BLaER1 (cell line): Measurements from ENCODE around the gene DHRS9.

Experiments used
- H3K27ac ChIP-seq: shearing (Covaris generic); formaldehyde crosslinking; 2 replicates; pipeline ENCODE4 v1.8.1; 2022
- H3K27me3 ChIP-seq: shearing (Covaris generic); formaldehyde crosslinking; 2 replicates; pipeline ENCODE4 v1.8.1; 2022
- H3K36me3 ChIP-seq: shearing (Covaris generic); formaldehyde crosslinking; 2 replicates; pipeline ENCODE4 v1.8.1; 2022
- H3K4me1 ChIP-seq: shearing (Covaris generic); formaldehyde crosslinking; 2 replicates; pipeline ENCODE4 v1.8.1; 2022
- H3K4me2 ChIP-seq: shearing (Covaris generic); formaldehyde crosslinking; 2 replicates; pipeline ENCODE4 v1.8.1; 2022
- H3K4me3 ChIP-seq: shearing (Covaris generic); formaldehyde crosslinking; 2 replicates; pipeline ENCODE4 v1.8.1; 2022
- H3K9ac ChIP-seq: shearing (Covaris generic); formaldehyde crosslinking; 2 replicates; pipeline ENCODE4 v1.8.1; 2022
- H3K9me3 ChIP-seq: shearing (Covaris generic); formaldehyde crosslinking; 2 replicates; pipeline ENCODE4 v1.8.1; 2022
- H4K20me1 ChIP-seq: shearing (Covaris generic); formaldehyde crosslinking; 2 replicates; pipeline ENCODE4 v1.8.1; 2022
- Cebpa-rat ChIP-seq: shearing (Covaris generic); IDR thresholded peaks from 2 replicates; pipeline ENCODE4 v1.8.1; 2022

Gene DHRS9

DNA sequence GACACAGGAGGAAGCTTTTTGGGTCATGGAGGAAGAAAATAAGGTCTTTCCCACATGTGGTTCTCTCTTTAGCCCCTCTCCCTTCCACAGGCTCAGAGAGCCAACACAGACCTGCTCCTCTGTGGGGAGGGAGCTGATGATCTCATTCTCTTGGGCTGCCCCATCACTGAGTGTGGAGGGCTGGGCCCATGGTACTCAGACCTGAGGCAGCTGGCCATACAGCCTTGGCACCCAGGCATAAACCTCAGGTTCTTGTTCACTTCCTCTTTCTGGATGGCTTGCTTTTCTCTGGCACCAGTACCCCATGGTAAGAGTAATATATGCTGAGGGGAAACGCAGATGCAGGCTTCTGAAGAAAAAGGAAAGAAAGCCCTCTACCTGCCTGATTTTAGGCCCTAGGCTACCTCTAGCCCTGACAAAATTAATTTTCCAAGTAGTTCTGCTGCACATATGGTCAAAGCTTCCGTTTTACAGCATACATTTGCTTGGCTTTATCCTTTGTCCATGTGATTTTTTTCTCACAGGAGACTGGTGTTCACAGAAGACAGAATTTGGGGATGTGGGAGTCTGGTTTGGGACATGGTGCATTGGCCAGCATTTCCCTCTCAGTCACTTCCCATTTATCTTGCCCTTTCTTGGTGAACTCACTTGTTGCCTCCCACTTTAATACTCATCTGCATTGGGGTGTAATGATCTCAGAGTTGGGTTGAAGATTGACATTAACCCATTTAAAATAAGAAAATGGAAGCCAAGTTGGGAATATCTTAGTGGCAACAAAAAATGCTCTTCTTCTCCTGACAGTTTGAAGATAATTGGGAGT is 11.1 kb downstream of the DHRS9 start:
- Histone ChIP-seq H3K4me1 (peaks cover 56% of the 10 kb centered on the region), H3K9me3 (peaks cover 15% of the 10 kb centered on the region), H3K4me3 (no peak overlapping the region), H3K9ac (no peak overlapping the region), H4K20me1 (no peaks in the 10 kb centered on the region), H3K4me2 (peak overlapping the region; percentile 55), H3K27ac (peak overlapping the region; percentile 66), H3K36me3 (no peaks in the 10 kb centered on the region), H3K27me3 (no peaks in the 10 kb centered on the region)
- TF ChIP-seq Cebpa-rat: no peak

- H3K4me2 ChIP-seq: no peak overlapping the region
- H3K4me1 ChIP-seq: peaks cover 47% of the 10 kb centered on the region
- no peaks in the 10 kb centered on the region for H4K20me1 ChIP-seq
- H3K36me3 ChIP-seq: no peaks in the 10 kb centered on the region
- H3K9ac ChIP-seq: no peak overlapping the region
- no peak overlapping the region for H3K27ac ChIP-seq
- TF ChIP-seq Cebpa-rat: no peak
- no peaks in the 10 kb centered on the region for H3K27me3 ChIP-seq
- no peak overlapping the region for H3K4me3 ChIP-seq
- peaks cover 16% of the 10 kb centered on the region; the same call in 1 of the 2 replicates for H3K9me3 ChIP-seq
Observed at GRCh38 chr2:169081551-169081950, 12.2 kb downstream of the DHRS9 start.

GRCh38 chr2:169082995-169083394 is 13.6 kb downstream of the DHRS9 start:
- Histone ChIP-seq H3K4me3 (no peak overlapping the region), H3K4me2 (no peak overlapping the region), H3K9me3 (peaks cover 19% of the 10 kb centered on the region; the same call in 1 of the 2 replicates), H3K4me1 (peaks cover 32% of the 10 kb centered on the region), H3K36me3 (no peaks in the 10 kb centered on the region), H3K9ac (no peak overlapping the region), H3K27ac (no peak overlapping the region), H4K20me1 (no peaks in the 10 kb centered on the region), H3K27me3 (no peaks in the 10 kb centered on the region)
- TF ChIP-seq Cebpa-rat: no peak

DNA sequence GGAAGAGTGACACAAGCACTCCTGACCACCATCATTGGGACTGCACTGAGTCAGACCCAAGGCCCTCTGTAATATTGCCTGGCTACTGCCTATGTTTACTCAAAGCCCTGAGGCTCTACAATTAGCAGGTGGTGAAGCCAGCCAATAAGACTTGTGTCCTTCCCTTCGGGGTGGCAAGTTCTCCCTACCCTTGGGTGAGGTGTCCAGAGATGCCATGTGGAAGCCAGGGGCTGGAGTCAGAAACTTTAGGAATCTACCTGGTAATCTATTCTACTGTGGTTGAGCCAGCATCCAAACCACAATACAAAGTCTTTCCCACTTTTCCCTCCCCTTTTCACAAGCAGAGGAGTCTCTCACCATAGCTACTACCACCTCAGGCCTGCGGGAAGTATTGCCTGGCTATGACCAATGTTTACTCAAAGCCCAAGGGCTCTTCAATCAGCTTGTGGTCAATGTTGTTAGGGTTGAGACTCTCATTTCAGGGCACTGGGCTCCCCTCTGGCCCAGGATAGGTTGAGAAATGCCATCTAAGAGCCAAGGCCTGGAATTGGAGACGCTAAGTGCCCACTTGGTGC is 17.6 kb downstream of the DHRS9 start:
- Histone ChIP-seq H3K4me1 (0 out of 2 replicates have a peak, but pooled peaks cover 4% of the 10 kb centered on the region), H3K36me3 (no peaks in the 10 kb centered on the region), H3K9ac (no peak overlapping the region), H3K27ac (no peak overlapping the region), H3K9me3 (peaks cover 19% of the 10 kb centered on the region; the same call in 1 of the 2 replicates), H3K27me3 (no peaks in the 10 kb centered on the region), H3K4me2 (no peak overlapping the region), H4K20me1 (no peaks in the 10 kb centered on the region), H3K4me3 (no peak overlapping the region)
- no peak for TF ChIP-seq Cebpa-rat

DNA sequence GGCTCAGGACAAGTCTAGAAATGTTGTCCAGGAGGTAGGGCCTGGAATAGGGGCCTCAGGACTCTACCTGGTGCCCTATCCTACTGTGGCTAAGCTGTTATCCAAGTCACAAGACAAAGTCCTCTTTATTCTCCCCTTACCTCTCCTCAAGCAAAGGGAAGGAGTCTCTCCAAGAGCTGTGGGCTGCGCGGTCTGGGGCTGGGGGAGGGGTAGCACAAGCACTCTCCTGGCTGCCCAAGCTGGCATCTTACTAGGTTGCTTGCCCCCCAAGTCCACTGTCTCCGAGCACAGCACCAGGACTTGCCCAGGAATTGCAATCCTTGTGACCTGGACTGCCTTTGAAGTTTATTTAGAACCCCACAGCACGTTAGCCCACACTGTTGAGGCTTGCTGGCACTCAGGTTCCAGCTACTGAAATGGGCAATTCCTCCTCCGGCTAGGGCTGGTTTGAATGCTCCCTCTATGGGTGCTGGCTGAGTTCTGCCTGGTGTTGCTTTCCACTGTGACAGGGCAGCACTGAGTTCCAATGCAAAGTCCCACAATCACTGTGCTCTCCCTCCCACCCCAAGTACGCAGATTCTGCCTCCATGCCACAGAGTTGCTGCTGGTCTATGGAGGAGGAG is 18.5 kb downstream of the DHRS9 start:
- Histone ChIP-seq H3K36me3 (no peaks in the 10 kb centered on the region), H3K9me3 (peaks cover 19% of the 10 kb centered on the region; the same call in 1 of the 2 replicates), H3K4me2 (no peak overlapping the region), H3K27me3 (no peaks in the 10 kb centered on the region), H4K20me1 (no peaks in the 10 kb centered on the region), H3K4me1 (0 out of 2 replicates have a peak, but pooled peaks cover 4% of the 10 kb centered on the region), H3K9ac (no peak overlapping the region), H3K27ac (no peak overlapping the region), H3K4me3 (no peak overlapping the region)
- no peak for TF ChIP-seq Cebpa-rat

- TF ChIP-seq Cebpa-rat: no peak
- Histone ChIP-seq H3K27ac (no peak overlapping the region), H3K9me3 (peaks cover 19% of the 10 kb centered on the region; the same call in 1 of the 2 replicates), H3K4me1 (no peaks in the 10 kb centered on the region), H3K9ac (no peak overlapping the region), H4K20me1 (no peaks in the 10 kb centered on the region), H3K36me3 (no peaks in the 10 kb centered on the region), H3K4me3 (no peak overlapping the region), H3K4me2 (no peak overlapping the region), H3K27me3 (no peaks in the 10 kb centered on the region)
Observed at GRCh38 chr2:169089182-169089581, 19.8 kb downstream of the DHRS9 start.

DNA sequence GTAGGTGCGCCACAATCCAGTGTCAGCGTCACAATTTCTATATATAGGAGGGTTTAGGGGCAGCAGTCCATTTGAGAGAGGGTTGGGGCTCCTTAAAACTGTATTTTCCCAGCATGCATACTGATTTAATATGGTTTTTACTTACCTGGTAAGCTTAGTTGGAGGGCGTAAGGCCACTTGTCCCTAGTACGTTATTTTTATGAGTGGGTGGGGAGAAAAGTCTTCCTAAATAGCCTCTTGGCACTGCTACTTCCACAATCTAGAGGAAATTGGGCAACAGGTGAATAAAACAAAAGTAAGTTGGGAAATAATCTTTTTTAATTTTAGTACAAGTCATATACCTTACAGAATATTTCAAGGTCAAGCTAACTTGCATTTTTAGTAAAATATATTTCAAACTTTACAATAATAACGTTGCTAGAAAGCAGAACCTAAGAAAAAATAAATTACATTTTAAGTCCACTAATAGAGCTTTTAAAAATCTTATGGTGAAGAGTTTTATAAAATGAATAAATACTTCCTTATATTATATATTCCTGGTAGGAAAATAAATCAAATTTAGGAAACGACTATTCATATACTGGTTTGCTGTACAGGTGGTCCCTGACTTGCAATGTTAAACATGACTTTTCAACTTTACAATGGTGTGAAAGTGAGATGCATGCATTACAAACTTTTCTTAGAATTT is 20.9 kb downstream of the DHRS9 start:
- Histone ChIP-seq H4K20me1 (no peaks in the 10 kb centered on the region), H3K9me3 (peaks cover 13% of the 10 kb centered on the region; the same call in 1 of the 2 replicates), H3K9ac (no peak overlapping the region), H3K4me2 (no peak overlapping the region), H3K27me3 (no peaks in the 10 kb centered on the region), H3K4me3 (no peak overlapping the region), H3K36me3 (no peaks in the 10 kb centered on the region), H3K27ac (no peak overlapping the region), H3K4me1 (no peaks in the 10 kb centered on the region)
- no peak for TF ChIP-seq Cebpa-rat

- no peaks in the 10 kb centered on the region for H3K27me3 ChIP-seq
- peaks cover 5% of the 10 kb centered on the region; the same call in 1 of the 2 replicates for H3K9me3 ChIP-seq
- no peaks in the 10 kb centered on the region for H3K36me3 ChIP-seq
- no peak overlapping the region for H3K4me2 ChIP-seq
- no peaks in the 10 kb centered on the region for H4K20me1 ChIP-seq
- no peaks in the 10 kb centered on the region for H3K4me1 ChIP-seq
- no peak overlapping the region for H3K27ac ChIP-seq
- no peak for TF ChIP-seq Cebpa-rat
- no peak overlapping the region for H3K4me3 ChIP-seq
- H3K9ac ChIP-seq: no peak overlapping the region
Observed at GRCh38 chr2:169091256-169091655, 21.9 kb downstream of the DHRS9 start.

DNA sequence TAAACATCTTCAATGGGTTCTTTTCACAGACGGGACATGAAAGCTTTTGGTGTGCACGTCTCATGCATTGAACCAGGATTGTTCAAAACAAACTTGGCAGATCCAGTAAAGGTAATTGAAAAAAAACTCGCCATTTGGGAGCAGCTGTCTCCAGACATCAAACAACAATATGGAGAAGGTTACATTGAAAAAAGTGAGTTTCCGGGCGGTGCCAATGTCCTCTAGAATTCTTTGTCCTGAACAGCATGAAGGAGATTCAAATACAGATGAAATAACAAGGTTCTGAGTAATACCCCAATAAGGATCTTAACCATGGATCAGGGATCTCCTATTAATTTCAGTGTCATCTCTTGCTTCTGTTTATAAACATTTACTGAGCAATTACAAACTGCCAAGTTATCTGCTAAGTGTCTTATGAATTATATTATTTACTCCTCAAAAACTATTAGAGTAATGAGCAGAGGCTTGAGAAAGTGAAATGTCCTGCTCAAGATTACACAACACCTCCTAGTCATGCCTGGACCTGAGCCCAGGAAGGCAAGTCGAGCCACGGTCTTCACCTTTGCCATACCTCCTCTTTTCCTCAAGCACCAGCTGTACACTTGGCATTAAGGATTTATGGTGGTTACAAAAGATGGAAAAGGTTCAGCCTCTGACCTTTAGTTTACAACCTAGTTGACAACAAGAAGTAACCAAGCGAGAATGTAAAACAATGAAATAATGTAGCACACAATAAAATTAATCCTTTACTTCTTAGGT is 22.6 kb downstream of the DHRS9 start:
- no peak overlapping the region for H3K4me2 ChIP-seq
- no peak overlapping the region for H3K27ac ChIP-seq
- H3K36me3 ChIP-seq: no peaks in the 10 kb centered on the region
- 0 out of 2 replicates have a peak, but pooled peaks cover 1% of the 10 kb centered on the region for H3K9me3 ChIP-seq
- H3K27me3 ChIP-seq: no peaks in the 10 kb centered on the region
- no peaks in the 10 kb centered on the region for H4K20me1 ChIP-seq
- H3K9ac ChIP-seq: no peak overlapping the region
- TF ChIP-seq Cebpa-rat: no peak
- H3K4me1 ChIP-seq: no peaks in the 10 kb centered on the region
- no peak overlapping the region for H3K4me3 ChIP-seq
